Tibial artery (tissue), 4 donors: Measurements from ENCODE around the gene GRIK2.
A peak's percentile ranks its signal among the peaks of the same experiment; 100 is the strongest.

Source experiments
- DNase-seq, 2 donors: peaks; one replicate each; pipeline ENCODE4 v3.0.0-alpha.2; 2019
- H3K27ac ChIP-seq, 2 donors: fragments of 200-600 bp; sonication (generic) in 1 of 2; 1 replicate in 1 of 2; 2 replicates in 1 of 2; pipeline ENCODE4 v1.5.1; 2018 to 2019; ENCODE audit warnings: mild to moderate bottlenecking in 1 of 2
- H3K27me3 ChIP-seq, 2 donors: fragments of 200-600 bp; sonication (generic) in 1 of 2; one replicate each; pipeline versions ENCODE4 v1.5.1 to v1.6.0; 2016 to 2019
- H3K36me3 ChIP-seq, 3 donors: fragments of 200-600 bp; sonication (generic) in 2 of 3; one replicate each; pipeline ENCODE4 v1.5.1; 2016 to 2019; ENCODE audit warnings: mild to moderate bottlenecking in 2 of 3
- H3K4me1 ChIP-seq, 4 donors: fragments of 200-600 bp; sonication (generic) in 2 of 4; 1 replicate in 3 of 4; 2 replicates in 1 of 4; pipeline ENCODE4 v1.5.1; 2016 to 2019
- H3K4me3 ChIP-seq, 2 donors: fragments of 200-600 bp; sonication (generic) in 1 of 2; 1 replicate in 1 of 2; 2 replicates in 1 of 2; pipeline ENCODE4 v1.5.1; 2018 to 2019; ENCODE audit warnings: mild to moderate bottlenecking in 2 of 2
- H3K9me3 ChIP-seq, 3 donors: fragments of 200-600 bp; sonication (generic) in 1 of 3; one replicate each; pipeline ENCODE4 v1.5.1; 2016 to 2019
- intact Hi-C: fragments of 100-400 bp; cut with DNase I; formaldehyde crosslinking; loops from one replicate; pipeline ENCODE4 v1.15.0; 2023; ENCODE audit warnings: low total_unique reads
- TF ChIP-seq, protein P1 (sequence below), 2 experiments: fragments of 200-600 bp in 1 of 2; fragments of 450-650 bp in 1 of 2; IDR thresholded peaks; one replicate each; pipeline ENCODE4 v1.5.1; 2017 to 2019; ENCODE audit warnings: antibody characterized with exemption in 2 of 2, mild to moderate bottlenecking in 1 of 2, moderate library complexity in 1 of 2

Gene GRIK2

DNA sequence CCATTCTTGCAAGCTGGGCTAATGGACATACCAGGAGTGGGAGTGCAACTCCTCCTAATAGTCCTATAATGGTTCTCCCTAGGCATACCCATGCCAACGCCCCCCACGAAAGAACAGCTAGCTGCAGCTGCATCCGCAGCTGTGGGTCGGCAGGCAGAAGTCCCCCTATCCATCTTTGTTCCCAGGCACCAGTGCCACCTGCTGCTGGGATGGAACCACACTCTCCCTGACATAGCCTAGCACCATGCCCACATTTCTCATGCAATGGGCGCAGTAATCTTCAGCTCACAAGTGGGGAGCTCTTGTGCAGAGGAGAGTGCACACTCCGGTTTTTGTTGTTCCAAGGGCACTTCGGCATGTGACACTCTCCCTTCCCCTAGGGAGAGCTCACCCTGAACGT lies 567.8 kb downstream of the GRIK2 start:
- Histone ChIP-seq H3K27ac (no peak overlapping the region), H3K4me3 (no peak overlapping the region), H3K27me3 (no peaks in the 10 kb centered on the region), H3K9me3 (peaks cover 0 to 11% (median 0%) of the 10 kb centered on the region in 3 donors), H3K36me3 (no peaks in the 10 kb centered on the region), H3K4me1 (no peaks in the 10 kb centered on the region)
- intact Hi-C loops: no loop called here
- TF ChIP-seq, protein P1, sequence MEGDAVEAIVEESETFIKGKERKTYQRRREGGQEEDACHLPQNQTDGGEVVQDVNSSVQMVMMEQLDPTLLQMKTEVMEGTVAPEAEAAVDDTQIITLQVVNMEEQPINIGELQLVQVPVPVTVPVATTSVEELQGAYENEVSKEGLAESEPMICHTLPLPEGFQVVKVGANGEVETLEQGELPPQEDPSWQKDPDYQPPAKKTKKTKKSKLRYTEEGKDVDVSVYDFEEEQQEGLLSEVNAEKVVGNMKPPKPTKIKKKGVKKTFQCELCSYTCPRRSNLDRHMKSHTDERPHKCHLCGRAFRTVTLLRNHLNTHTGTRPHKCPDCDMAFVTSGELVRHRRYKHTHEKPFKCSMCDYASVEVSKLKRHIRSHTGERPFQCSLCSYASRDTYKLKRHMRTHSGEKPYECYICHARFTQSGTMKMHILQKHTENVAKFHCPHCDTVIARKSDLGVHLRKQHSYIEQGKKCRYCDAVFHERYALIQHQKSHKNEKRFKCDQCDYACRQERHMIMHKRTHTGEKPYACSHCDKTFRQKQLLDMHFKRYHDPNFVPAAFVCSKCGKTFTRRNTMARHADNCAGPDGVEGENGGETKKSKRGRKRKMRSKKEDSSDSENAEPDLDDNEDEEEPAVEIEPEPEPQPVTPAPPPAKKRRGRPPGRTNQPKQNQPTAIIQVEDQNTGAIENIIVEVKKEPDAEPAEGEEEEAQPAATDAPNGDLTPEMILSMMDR (IDR thresholded peaks at IDR 0.05): no peak
- no peak for DNase-seq

DNA sequence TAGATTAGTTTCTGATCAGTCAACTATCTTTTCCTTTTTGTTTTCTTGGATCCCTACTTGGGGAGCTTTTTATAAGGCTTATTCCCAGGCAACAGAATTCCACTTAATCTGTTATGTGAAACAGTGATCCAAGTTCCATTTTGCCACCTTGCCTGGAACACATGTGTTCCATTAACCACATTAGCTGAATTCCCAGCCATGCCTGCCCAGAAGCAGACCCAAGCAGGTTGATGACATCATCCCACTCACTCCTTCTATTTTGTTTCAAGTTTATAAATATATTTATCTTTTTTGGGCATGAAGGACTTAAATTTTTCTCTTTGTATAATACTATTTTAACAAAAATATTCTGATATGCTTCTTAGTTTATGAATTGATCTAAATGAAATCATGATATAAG lies 587.4 kb downstream of the GRIK2 start:
- H3K36me3 ChIP-seq: no peaks in the 10 kb centered on the region
- intact Hi-C loops: no loop called here

GRCh38 chr6:101986476-101986875 lies 593.0 kb downstream of the GRIK2 start:
- H3K4me1 ChIP-seq: no peaks in the 10 kb centered on the region
- TF ChIP-seq, protein P1 (IDR thresholded peaks at IDR 0.05): no peak
- H3K27ac ChIP-seq: no peak overlapping the region
- no peaks in the 10 kb centered on the region for H3K27me3 ChIP-seq
- no peaks in the 10 kb centered on the region for H3K9me3 ChIP-seq
- H3K36me3 ChIP-seq: no peaks in the 10 kb centered on the region
- intact Hi-C loops: no loop called here
- no peak for DNase-seq
- no peak overlapping the region for H3K4me3 ChIP-seq

More for the DNA sequence above, 587.4 kb downstream of the GRIK2 start:
- Histone ChIP-seq H3K27me3 (no peaks in the 10 kb centered on the region), H3K4me3 (no peak overlapping the region), H3K4me1 (no peaks in the 10 kb centered on the region), H3K9me3 (no peaks in the 10 kb centered on the region), H3K27ac (no peak overlapping the region)
- TF ChIP-seq, protein P1 (IDR thresholded peaks at IDR 0.05): no peak
- no peak for DNase-seq

GRCh38 chr6:101992286-101992685 lies 598.8 kb downstream of the GRIK2 start:
- H3K27ac ChIP-seq: no peak overlapping the region
- H3K9me3 ChIP-seq: no peaks in the 10 kb centered on the region
- H3K36me3 ChIP-seq: no peaks in the 10 kb centered on the region
- no peaks in the 10 kb centered on the region for H3K27me3 ChIP-seq
- TF ChIP-seq, protein P1 (IDR thresholded peaks at IDR 0.05): no peak
- H3K4me3 ChIP-seq: no peak overlapping the region
- H3K4me1 ChIP-seq: no peaks in the 10 kb centered on the region
- intact Hi-C loops: no loop called here
- DNase-seq: no peak

DNA sequence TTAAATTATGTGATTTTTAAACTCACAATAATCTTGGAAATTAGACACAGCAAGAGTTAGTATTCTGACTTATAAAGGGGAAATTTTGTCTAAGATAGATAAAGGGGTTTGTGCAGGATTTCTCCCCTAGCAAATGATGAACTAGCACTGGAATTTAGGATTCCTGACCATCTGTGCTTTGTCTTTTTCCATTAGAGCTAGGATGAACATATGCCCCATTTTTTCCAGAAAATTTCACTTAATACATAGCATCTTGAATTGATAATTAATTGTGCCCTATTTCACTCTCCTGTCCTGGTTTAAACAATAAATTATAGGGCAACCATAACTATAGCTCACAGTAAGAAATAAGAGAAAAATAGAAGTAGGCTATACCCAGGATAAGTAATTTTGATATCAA lies 601.0 kb downstream of the GRIK2 start:
- intact Hi-C loops: no loop called here
- Histone ChIP-seq H3K27ac (no peak overlapping the region), H3K9me3 (no peaks in the 10 kb centered on the region), H3K4me1 (no peaks in the 10 kb centered on the region), H3K4me3 (no peak overlapping the region), H3K27me3 (no peaks in the 10 kb centered on the region), H3K36me3 (no peaks in the 10 kb centered on the region)
- no peak for DNase-seq
- TF ChIP-seq, protein P1 (IDR thresholded peaks at IDR 0.05): no peak

GRCh38 chr6:102015431-102015830 lies 621.9 kb downstream of the GRIK2 start:
- intact Hi-C loops: loop anchor here (5.0 kb wide), 1 partner anchor 837 kb away; no protein-coding TSS in a partner anchor
- Histone ChIP-seq H3K27me3 (no peaks in the 10 kb centered on the region), H3K4me1 (no peaks in the 10 kb centered on the region), H3K9me3 (peaks cover 0 to 4% (median 0%) of the 10 kb centered on the region in 3 donors), H3K27ac (no peak overlapping the region), H3K4me3 (no peak overlapping the region), H3K36me3 (no peaks in the 10 kb centered on the region)
- DNase-seq: peak in 1 of 2 donors; percentile 39
- TF ChIP-seq, protein P1 (IDR thresholded peaks at IDR 0.05): no peak
